Sciatic nerve (tissue), 2 donors: ENCODE data around the gene IREB2. TPM values are rescaled to one million over a fixed set of nuclear protein-coding genes. Genes with fewer than 3 reads are reported as not detected.
A peak's percentile ranks its signal among the peaks of the same experiment; 100 is the strongest.

Experiments
- ATAC-seq: fragments of 200-7000 bp; cut with Tn5 transposase; one replicate; pipeline ENCODE4 v1.9.1; 2020; ENCODE audit warnings: mild to moderate bottlenecking, moderate library complexity
- DNase-seq: peaks from one replicate; pipeline ENCODE4 v3.0.0-alpha.2; 2020; ENCODE audit warnings: low spot score
- intact Hi-C: fragments of 100-400 bp; cut with DNase I; formaldehyde crosslinking; loops from one replicate; pipeline ENCODE4 v1.14.2; 2022
- total RNA-seq: library from RNA; stranded (reverse); fragmentation: NEBNext Ultra II Directional; extraction: Animal tissue kit (Norgen Biotek cat#: 25700); gene quantifications from one replicate; pipeline ENCODE4 v1.2.1, GENCODE V29; 2021
- donor health status: DM: no; HTN: no; CAD: no.
- donor health status: DM: no; HTN: no; CAD: no.

IREB2 gene, protein sequence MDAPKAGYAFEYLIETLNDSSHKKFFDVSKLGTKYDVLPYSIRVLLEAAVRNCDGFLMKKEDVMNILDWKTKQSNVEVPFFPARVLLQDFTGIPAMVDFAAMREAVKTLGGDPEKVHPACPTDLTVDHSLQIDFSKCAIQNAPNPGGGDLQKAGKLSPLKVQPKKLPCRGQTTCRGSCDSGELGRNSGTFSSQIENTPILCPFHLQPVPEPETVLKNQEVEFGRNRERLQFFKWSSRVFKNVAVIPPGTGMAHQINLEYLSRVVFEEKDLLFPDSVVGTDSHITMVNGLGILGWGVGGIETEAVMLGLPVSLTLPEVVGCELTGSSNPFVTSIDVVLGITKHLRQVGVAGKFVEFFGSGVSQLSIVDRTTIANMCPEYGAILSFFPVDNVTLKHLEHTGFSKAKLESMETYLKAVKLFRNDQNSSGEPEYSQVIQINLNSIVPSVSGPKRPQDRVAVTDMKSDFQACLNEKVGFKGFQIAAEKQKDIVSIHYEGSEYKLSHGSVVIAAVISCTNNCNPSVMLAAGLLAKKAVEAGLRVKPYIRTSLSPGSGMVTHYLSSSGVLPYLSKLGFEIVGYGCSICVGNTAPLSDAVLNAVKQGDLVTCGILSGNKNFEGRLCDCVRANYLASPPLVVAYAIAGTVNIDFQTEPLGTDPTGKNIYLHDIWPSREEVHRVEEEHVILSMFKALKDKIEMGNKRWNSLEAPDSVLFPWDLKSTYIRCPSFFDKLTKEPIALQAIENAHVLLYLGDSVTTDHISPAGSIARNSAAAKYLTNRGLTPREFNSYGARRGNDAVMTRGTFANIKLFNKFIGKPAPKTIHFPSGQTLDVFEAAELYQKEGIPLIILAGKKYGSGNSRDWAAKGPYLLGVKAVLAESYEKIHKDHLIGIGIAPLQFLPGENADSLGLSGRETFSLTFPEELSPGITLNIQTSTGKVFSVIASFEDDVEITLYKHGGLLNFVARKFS
- total RNA-seq = 65.0 TPM

- intact Hi-C loops = no loop called here
- peak; percentile 98 for ATAC-seq
- DNase-seq = peak; percentile 98
These were observed at the start of gene IREB2 for GRCh38 chr15:78437762-78438618. Gene IREB2 (plus strand): TSS chr15:78438216. CDS start chr15:78438338, 122 bp downstream.

DNA sequence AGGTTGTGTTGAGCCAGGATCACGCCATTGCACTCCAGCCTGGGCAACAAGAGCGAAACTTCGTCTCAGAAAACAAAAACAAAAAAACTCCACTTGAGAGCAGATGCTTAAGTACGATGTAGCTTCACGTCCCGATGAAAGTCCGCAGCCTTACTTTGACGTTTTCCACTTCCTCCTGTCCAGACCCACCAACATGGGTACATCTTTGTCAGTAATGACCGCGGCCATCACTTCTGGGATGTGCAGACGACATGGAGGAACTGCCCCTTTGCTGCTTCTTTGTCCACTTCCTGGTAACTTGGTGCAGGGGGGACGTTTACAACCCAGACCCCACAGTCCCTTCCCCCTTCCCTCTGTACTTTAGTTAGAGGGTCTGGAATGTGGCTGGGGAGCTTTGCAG lies 49.2 kb upstream of the IREB2 start:
- peak; percentile 45 for DNase-seq

GRCh38 chr15:78389322-78389721 lies 48.7 kb upstream of the IREB2 start:
- intact Hi-C loops = no loop called here
- ATAC-seq = peak; percentile 56
- peak; percentile 57 for DNase-seq

More for the DNA sequence above, 49.2 kb upstream of the IREB2 start:
- no peak for ATAC-seq
- intact Hi-C loops = no loop called here

GRCh38 chr15:78389738-78390137 lies 48.3 kb upstream of the IREB2 start:
- no peak for ATAC-seq
- DNase-seq = peak; percentile 8
- intact Hi-C loops = no loop called here

- ATAC-seq (no peak), DNase-seq (peak; percentile 34)
- intact Hi-C loops = no loop called here
These were observed 47.8 kb upstream of the IREB2 start for GRCh38 chr15:78390242-78390641.

DNA sequence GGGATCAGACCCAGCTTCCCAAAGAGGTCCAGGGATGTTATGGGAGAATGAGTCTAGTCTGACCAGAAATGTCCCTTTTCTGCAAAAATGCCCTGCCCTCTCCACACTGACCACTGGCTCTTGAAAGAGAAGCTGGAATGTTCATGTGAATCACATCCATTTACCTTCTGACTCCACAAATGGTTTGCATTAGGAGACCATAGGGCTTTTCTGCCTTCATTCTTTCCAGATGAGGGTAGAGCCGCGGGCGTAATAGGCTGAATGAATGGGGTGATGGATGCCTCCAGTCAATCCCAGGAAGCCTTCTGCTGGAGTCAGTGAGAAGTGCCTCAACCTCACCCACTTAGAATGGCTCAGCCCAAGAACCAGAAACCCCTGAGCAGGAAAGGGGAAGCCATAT lies 47.2 kb upstream of the IREB2 start:
- intact Hi-C loops = no loop called here
- DNase-seq = peak; percentile 28
- no peak for ATAC-seq

DNA sequence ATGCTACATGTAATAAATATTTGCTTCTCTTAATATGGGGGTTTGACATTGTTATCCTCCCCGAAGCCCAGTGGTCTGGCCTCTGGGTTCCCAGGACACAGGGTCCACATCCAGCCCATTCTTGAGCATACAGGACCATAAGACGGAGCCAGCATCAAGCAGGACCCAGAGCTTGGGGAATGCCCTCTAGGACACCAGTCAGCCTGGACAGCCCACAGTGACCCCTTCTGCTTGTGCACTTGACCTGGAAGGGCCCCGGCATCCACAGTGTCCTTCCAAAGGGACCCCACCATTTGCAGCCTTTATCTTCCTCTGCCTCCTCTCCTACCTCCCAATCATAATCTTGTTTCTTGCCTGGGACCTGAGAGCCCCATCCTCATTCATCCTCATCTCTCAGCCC lies 46.2 kb upstream of the IREB2 start:
- DNase-seq = peak; percentile 18
- no peak for ATAC-seq
- intact Hi-C loops = no loop called here

DNA sequence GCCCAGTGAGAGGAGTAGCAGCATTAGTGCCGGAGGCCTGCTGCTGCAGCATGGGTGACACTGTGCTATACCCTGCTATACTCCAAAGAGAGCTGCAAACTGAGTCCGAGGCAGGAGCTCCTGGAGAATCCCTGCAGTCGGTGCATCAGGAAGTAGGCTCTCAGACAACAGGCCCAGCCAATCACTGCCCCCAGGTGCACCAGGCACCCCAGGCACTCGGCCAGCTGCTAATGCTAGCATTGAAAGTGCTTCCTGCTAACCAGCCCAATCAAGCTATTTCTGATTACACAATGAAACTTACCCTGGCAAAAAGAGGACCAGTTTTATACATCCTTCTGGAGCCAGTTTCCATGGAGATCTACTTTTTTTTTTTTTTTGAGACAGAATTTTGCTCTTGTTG lies 45.6 kb upstream of the IREB2 start:
- peak; percentile 44 for DNase-seq
- ATAC-seq = no peak

DNA sequence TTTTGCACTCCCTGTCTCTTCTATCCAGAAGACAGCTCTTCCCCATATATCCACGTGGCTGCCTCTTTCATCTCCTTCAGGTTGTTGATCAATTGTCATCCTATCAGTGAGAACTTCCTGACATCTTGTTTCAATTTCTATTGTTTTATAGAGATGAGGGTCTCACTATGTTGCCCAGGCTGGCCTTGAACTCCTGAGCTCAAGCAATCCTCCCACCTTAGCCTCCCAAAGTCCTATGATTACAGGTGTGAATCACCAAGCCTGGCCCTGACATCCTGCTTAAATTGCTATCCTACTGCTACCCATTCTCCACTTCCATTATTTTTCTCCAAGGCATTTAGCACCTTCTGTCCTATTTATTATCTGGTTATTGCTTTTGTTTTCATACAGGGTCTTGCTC lies 44.9 kb upstream of the IREB2 start:
- no peak for ATAC-seq
- intact Hi-C loops = no loop called here
- DNase-seq = no peak

More for the DNA sequence above, 45.6 kb upstream of the IREB2 start:
- intact Hi-C loops = no loop called here

DNA sequence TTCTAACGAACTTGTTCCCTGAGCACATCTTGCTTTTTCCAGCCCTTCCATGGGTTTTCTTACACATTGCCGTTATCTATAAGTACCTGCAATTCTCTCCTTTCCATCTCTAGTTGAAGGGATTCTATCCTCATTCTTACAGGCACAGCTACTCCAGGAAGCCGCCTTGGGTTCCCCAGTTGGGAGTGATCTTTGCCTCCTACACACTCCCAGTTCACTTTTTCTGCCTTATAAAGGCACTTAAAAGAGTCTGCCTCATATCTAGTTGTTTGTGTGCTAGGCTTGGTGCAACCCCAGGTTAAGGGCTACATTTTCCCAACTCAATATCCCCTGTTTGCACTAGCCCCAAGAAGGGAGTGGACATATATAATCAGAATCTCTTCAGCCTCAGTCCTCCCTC lies 44.0 kb upstream of the IREB2 start:
- intact Hi-C loops = no loop called here
- ATAC-seq = no peak
- DNase-seq = no peak

DNA sequence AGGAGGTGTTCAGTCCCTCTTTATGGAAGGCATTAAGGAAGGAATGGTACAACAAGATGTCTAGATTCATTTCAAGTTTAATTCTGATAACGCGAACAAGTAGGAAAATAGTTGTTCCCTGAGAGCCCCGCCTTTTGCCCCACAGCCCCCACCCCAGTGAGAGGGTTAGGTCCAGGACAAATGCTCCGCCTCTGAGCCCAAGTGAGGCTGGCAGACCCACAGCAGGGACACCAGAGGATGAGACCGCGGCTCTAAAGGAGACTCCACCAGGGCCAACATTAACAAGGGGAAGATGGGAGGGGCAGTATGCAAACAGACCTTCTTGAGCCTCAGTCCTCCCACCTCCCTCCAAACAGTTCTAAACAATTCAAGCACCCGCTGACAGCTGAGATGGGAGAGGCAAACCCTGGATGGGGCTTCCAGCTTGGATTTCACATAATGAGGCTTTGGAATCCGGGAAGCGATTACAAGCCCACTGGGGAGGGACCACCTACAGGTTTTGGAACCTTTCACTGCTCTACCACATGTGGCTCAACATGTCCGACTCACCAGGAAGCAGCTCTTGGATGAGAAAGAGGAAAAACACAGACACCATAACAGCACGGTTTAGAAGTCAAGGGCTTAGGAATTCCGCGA lies 42.9 kb upstream of the IREB2 start:
- intact Hi-C loops = no loop called here
- ATAC-seq (peak; percentile 52), DNase-seq (peak; percentile 62)

GRCh38 chr15:78396186-78396814 lies 41.7 kb upstream of the IREB2 start:
- DNase-seq (peak; percentile 45), ATAC-seq (no peak)
- intact Hi-C loops = no loop called here

DNA sequence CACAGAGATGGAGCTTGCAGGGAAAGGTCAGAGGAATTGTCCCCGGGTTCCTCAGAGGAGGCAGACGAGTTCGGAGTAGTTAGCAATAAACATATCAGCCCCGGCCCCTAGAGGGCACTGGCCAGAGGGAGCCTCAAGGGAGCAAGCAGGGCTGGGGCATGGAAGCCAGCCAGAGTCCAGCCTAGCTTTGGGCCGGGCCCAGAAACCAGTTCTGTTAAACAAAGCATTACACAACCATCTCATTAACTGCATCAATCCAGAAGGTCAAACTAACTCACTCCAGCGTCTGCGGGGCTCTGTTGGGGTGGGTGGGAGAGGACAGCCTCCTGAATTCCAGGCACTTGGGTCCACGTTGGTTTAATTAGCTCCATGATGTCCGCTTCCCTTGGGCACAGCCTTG lies 41.0 kb upstream of the IREB2 start:
- intact Hi-C loops = no loop called here
- ATAC-seq = peak; percentile 76
- DNase-seq = peak; percentile 81

- intact Hi-C loops = no loop called here
- ATAC-seq (no peak), DNase-seq (no peak)
These were observed 40.6 kb upstream of the IREB2 start for GRCh38 chr15:78397382-78397781.

- intact Hi-C loops = no loop called here
- DNase-seq (peak; percentile 39), ATAC-seq (no peak)
These were observed 39.8 kb upstream of the IREB2 start for GRCh38 chr15:78398076-78398825.

DNA sequence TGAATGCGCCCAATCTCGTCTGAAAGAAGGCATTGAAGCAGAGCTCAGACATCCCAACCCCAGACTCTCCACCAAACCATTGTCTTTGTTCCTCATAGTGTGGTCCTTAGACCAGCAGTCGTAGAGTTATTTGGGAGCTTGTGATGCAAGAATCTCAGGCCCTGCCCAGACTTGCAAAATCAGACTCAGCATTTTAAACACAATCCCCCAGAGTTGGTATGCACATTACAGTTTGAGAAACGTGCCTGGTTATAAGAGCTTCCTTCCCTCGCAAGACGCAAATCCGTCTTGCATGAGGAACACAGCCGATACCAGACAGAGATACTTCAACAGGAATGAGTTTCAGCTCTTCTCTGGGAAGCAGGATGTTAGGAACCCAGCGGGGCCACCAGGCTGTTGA lies 38.9 kb upstream of the IREB2 start:
- DNase-seq (peak; percentile 21), ATAC-seq (peak; percentile 23)
- intact Hi-C loops = no loop called here

DNA sequence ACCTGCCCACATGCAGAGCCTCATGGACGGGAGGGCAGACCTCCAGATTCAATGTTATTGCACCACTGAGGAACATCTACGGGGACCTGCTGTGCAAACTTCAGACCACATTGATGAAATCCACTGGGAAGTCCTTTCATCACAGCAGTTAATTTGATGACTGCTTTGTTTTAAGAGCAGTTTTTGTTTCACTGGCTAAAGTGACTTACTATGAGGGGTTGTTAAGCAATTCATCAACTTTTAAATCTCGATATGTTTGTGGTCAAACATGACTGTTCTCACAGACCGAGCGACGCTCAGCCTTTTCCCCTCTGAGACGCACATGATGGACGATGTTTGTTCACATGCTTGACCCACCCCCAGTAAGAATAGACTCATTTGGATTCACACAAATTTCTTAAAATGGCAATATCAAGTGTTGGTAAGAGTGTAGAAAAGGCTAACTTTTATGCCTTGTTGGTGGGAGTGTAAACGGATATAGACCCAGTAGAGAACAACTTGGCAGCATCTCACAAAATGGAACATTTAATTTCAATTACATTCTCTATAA lies 35.9 kb upstream of the IREB2 start:
- DNase-seq (peak; percentile 13), ATAC-seq (peak; percentile 43)
- intact Hi-C loops = no loop called here
